ENCODE data around the gene UBE2V1.

Gene UBE2V1

GRCh38 chr20:50120935-50121693 is 8.2 kb upstream of the UBE2V1 start:
- Histone ChIP-seq H3K4me1 (ENCODE audit: control insufficient read depth, insufficient read depth, low read length) (peaks cover 9% of the 10 kb centered on the region), H3K36me3 (ENCODE audit: control insufficient read depth, insufficient read depth, low read length) (peaks cover 9% of the 10 kb centered on the region), H3K4me3 (ENCODE audit: low read length) (no peak overlapping the region), H3K9ac (ENCODE audit: low read length) (no peak overlapping the region), H3K27me3 (ENCODE audit: control insufficient read depth, insufficient read depth, low read length) (no peaks in the 10 kb centered on the region), H3K27ac (ENCODE audit: low read depth, low read length) (peak overlapping the region; percentile 21)

- Histone ChIP-seq H3K4me3 (ENCODE audit: low read length) (no peak overlapping the region), H3K9ac (ENCODE audit: low read length) (no peak overlapping the region), H3K27ac (ENCODE audit: low read depth, low read length) (no peak overlapping the region), H3K4me1 (ENCODE audit: control insufficient read depth, insufficient read depth, low read length) (peaks cover 26% of the 10 kb centered on the region), H3K27me3 (ENCODE audit: control insufficient read depth, insufficient read depth, low read length) (no peaks in the 10 kb centered on the region), H3K36me3 (ENCODE audit: control insufficient read depth, insufficient read depth, low read length) (no peaks in the 10 kb centered on the region)
Measured at GRCh38 chr20:50118203-50118602, 5.3 kb upstream of the UBE2V1 start.

- no peaks in the 10 kb centered on the region for H3K27me3 ChIP-seq (ENCODE audit: control insufficient read depth, insufficient read depth, low read length)
- H3K36me3 ChIP-seq (ENCODE audit: control insufficient read depth, insufficient read depth, low read length), result no peaks in the 10 kb centered on the region
- peak overlapping the region; percentile 85 for H3K27ac ChIP-seq (ENCODE audit: low read depth, low read length)
- peak overlapping the region; percentile 78 for H3K4me3 ChIP-seq (ENCODE audit: low read length)
- H3K4me1 ChIP-seq (ENCODE audit: control insufficient read depth, insufficient read depth, low read length), result peaks cover 32% of the 10 kb centered on the region
- peak overlapping the region; percentile 59 for H3K9ac ChIP-seq (ENCODE audit: low read length)
Measured at GRCh38 chr20:50116368-50116999, 3.5 kb upstream of the UBE2V1 start.

GRCh38 chr20:50115591-50116367 is 2.8 kb upstream of the UBE2V1 start:
- H3K4me1 ChIP-seq (ENCODE audit: control insufficient read depth, insufficient read depth, low read length), result peaks cover 32% of the 10 kb centered on the region
- peak overlapping the region; percentile 85 for H3K27ac ChIP-seq (ENCODE audit: low read depth, low read length)
- H3K9ac ChIP-seq (ENCODE audit: low read length), result peak overlapping the region; percentile 59
- no peaks in the 10 kb centered on the region for H3K36me3 ChIP-seq (ENCODE audit: control insufficient read depth, insufficient read depth, low read length)
- peak overlapping the region; percentile 78 for H3K4me3 ChIP-seq (ENCODE audit: low read length)
- H3K27me3 ChIP-seq (ENCODE audit: control insufficient read depth, insufficient read depth, low read length), result no peaks in the 10 kb centered on the region

DNA sequence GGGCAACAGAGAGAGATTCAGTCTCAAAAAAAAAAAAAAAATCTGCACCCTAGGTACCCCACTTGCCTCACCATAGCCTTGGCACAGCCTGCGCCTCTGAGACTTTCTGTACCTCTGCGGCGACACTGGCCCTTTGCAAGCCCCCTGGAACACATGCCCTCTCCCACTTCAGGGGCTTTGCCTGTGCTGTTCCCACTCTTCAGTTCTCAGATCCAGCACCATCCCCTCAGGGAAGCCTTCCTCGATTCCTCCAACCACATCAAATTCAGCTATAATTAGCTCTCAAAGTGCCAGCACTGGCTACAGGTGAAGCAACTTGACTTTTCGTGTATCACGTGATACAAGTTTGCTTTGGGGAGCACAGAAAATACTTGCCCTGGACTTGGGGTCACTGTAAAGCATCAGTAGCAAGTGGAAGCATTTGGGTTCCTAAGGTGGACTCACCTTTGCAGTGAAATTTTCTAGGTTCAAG is 2.1 kb upstream of the UBE2V1 start:
- Histone ChIP-seq H3K4me1 (ENCODE audit: control insufficient read depth, insufficient read depth, low read length) (peaks cover 32% of the 10 kb centered on the region), H3K4me3 (ENCODE audit: low read length) (peak overlapping the region; percentile 78), H3K27me3 (ENCODE audit: control insufficient read depth, insufficient read depth, low read length) (no peaks in the 10 kb centered on the region), H3K27ac (ENCODE audit: low read depth, low read length) (peak overlapping the region; percentile 85), H3K36me3 (ENCODE audit: control insufficient read depth, insufficient read depth, low read length) (no peaks in the 10 kb centered on the region), H3K9ac (ENCODE audit: low read length) (peak overlapping the region; percentile 49)

DNA sequence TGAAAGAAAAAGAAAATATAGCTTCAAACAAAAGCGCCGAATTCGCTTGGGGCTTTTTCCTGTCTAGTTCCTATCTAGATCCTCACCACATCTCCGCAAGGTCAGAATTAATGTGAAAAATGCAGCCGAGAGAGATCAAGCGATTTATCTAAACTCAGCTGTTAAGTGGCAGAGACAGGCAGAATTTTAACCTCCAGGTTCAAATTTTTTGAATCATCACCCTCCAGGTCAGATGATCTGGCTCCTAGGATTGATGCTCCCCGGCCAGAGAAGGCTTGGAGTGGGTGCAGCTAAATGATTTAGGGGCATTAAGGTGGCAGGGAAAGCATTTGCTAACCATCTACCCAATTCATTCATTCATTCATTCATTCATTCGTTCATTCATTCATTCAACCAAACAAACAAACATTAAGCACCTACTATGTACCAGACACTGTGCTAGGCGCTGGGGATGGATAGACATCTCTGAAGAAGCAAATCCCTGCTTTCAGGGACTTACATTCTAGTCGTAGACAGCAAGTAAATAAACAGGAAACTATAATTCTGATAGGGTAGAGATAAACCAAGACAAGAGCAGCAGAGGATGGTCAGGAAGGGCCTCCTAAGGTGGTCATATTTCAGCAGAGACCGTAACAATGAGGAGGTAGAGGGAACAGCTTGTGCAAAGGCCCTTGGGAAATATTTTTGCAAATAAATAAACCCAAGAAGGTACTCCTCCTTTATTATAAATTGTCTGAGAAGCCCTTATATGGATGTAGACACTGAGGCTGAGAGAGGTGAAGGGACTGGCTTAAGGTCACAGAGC is 672 bp upstream of the UBE2V1 start:
- H3K4me1 ChIP-seq (ENCODE audit: control insufficient read depth, insufficient read depth, low read length), result peaks cover 35% of the 10 kb centered on the region
- peak overlapping the region; percentile 91 for H3K27ac ChIP-seq (ENCODE audit: low read depth, low read length)
- H3K27me3 ChIP-seq (ENCODE audit: control insufficient read depth, insufficient read depth, low read length), result no peaks in the 10 kb centered on the region
- H3K36me3 ChIP-seq (ENCODE audit: control insufficient read depth, insufficient read depth, low read length), result no peaks in the 10 kb centered on the region
- peak overlapping the region; percentile 33 for H3K9ac ChIP-seq (ENCODE audit: low read length)
- peak overlapping the region; percentile 77 for H3K4me3 ChIP-seq (ENCODE audit: low read length)

DNA sequence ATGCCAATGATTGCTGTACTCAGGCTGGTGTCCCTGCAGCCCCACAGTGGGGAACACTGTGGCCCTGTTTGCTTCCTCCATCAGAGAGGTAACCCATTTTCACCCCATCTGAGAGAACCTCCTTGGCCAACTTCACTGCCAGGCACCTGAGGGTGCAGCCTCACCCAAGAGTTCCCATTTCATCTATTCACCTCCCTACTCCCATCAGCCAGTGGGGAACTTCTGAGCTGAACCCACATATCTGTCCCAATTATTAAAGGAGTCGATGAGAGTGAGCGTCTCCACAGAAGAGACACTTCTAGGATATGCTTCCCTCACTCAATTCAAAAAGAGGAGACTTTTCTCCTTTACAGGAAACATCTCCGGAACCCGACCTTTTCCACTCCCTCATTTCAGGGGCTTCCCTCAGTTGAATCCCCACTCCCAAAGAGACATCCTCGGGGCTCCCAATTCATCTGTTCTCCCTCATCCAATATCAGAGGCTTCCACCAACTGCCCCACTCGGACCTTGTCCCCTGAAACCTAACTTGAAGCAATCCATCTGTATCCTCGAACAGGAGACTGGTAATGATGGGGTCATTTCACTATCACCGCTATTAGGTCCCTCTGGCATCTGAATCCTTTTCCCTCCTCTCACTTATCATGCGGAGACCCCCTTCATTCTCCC is 988 bp downstream of the UBE2V1 start:
- Histone ChIP-seq H3K4me3 (ENCODE audit: low read length) (peak overlapping the region; percentile 85), H3K27ac (ENCODE audit: low read depth, low read length) (peak overlapping the region; percentile 91), H3K36me3 (ENCODE audit: control insufficient read depth, insufficient read depth, low read length) (no peaks in the 10 kb centered on the region), H3K27me3 (ENCODE audit: control insufficient read depth, insufficient read depth, low read length) (no peaks in the 10 kb centered on the region), H3K9ac (ENCODE audit: low read length) (peak overlapping the region; percentile 84), H3K4me1 (ENCODE audit: control insufficient read depth, insufficient read depth, low read length) (peaks cover 47% of the 10 kb centered on the region)

GRCh38 chr20:50111120-50111828 is 1.7 kb downstream of the UBE2V1 start:
- H3K27me3 ChIP-seq (ENCODE audit: control insufficient read depth, insufficient read depth, low read length), result no peaks in the 10 kb centered on the region
- H3K4me3 ChIP-seq (ENCODE audit: low read length), result peak overlapping the region; percentile 85
- H3K36me3 ChIP-seq (ENCODE audit: control insufficient read depth, insufficient read depth, low read length), result no peaks in the 10 kb centered on the region
- H3K27ac ChIP-seq (ENCODE audit: low read depth, low read length), result no peak overlapping the region
- peaks cover 46% of the 10 kb centered on the region for H3K4me1 ChIP-seq (ENCODE audit: control insufficient read depth, insufficient read depth, low read length)
- H3K9ac ChIP-seq (ENCODE audit: low read length), result no peak overlapping the region

DNA sequence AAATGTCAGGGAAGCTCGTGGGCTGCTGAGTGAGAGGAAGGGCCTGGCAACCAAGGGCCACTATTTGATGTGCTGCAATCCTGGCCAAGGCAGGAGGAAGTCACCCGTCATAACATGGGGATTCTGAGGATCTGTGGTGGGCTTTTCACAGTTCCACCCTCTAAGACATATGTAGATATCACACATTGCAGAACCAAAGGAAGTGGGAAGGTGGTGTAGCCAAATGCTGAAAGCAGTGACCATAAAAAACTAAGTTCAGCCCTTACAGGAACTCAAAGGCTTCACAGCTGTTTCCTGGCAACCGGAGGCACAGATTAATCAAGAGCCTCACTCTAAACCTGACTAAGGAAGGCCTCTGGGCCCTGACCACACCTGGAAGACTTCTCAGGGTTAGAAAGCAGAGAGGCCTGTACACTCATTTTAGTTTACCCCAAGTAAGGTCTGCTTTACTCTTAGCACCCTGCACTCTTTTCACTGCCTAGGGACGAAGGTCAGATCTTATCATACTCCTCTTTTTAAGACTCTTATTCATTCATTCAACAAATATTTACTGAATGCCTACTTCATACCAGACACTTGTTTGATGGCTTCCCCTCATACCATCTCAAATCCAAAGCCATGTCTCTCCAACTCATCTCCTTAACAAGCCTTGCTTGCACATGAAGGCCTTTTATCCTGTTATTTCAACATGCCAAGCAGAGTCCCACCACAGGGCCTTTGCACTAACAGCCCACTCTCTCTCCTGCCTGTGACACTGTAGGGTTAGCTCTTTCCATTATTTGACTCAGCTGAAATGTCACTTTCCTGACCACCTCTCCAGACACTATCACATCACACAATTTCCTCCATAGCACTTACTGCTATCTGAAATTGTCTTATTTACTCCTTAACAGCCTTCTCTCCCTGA is 2.6 kb downstream of the UBE2V1 start:
- H3K36me3 ChIP-seq (ENCODE audit: control insufficient read depth, insufficient read depth, low read length), result no peaks in the 10 kb centered on the region
- H3K4me1 ChIP-seq (ENCODE audit: control insufficient read depth, insufficient read depth, low read length), result peaks cover 41% of the 10 kb centered on the region
- peak overlapping the region; percentile 23 for H3K4me3 ChIP-seq (ENCODE audit: low read length)
- no peaks in the 10 kb centered on the region for H3K27me3 ChIP-seq (ENCODE audit: control insufficient read depth, insufficient read depth, low read length)
- no peak overlapping the region for H3K27ac ChIP-seq (ENCODE audit: low read depth, low read length)
- H3K9ac ChIP-seq (ENCODE audit: low read length), result no peak overlapping the region

- no peak overlapping the region for H3K4me3 ChIP-seq (ENCODE audit: low read length)
- peaks cover 33% of the 10 kb centered on the region for H3K4me1 ChIP-seq (ENCODE audit: control insufficient read depth, insufficient read depth, low read length)
- H3K36me3 ChIP-seq (ENCODE audit: control insufficient read depth, insufficient read depth, low read length), result no peaks in the 10 kb centered on the region
- peak overlapping the region; percentile 3 for H3K27ac ChIP-seq (ENCODE audit: low read depth, low read length)
- H3K27me3 ChIP-seq (ENCODE audit: control insufficient read depth, insufficient read depth, low read length), result no peaks in the 10 kb centered on the region
- no peak overlapping the region for H3K9ac ChIP-seq (ENCODE audit: low read length)
Measured at GRCh38 chr20:50108556-50109235, 4.3 kb downstream of the UBE2V1 start.

Data from rectal smooth muscle tissue (tissue), 1 donor.